ENCODE data around the gene AGR2.
"Not testable (repeated sequence)": the region's sequence is repeated elsewhere in the genome, so short reads cannot be mapped to it uniquely, and the experiment has no call there.

Gene AGR2

DNA sequence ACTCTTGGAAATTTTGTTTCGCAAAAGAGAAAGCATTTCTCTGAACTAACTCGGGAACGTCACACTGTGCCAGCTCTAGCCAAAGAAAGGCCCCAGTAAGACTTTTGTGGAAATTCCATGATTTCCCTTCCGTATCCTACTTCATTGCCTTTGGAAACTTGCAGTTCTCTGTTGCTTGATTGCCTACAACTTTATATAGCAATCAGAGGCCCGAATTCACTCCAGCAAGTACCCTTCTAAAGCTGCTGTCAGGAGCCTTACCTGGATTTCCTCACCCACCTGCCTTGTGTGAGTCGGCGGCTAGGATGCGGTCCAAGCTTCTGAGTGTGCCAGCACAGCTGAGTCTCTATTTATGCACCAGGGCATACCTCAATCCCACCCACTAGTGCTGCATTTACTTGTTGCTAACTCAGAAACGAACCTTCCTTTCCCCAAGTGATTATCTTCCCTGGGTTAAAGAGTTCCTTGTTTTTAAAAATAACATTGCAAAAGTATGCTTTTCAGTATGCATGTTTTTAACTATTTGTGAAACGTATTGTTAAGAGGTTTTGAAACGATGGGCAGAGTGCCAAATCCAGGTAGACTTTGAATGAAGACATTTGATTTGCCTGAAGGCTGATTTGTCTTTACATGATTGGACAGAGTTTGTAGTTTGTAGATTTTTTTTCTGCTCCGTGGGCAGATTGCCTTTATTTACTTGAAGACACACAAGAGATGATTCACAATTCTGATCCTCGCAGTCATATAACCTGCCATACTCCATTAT, at the start of gene AGR2:
Gene AGR2 (minus strand): TSS at position 326 of the 766 bp plus-strand sequence. CDS start 3,203 bp downstream, outside the sequence.
- no peak for DNase-seq (ENCODE audit: low read depth)

DNA sequence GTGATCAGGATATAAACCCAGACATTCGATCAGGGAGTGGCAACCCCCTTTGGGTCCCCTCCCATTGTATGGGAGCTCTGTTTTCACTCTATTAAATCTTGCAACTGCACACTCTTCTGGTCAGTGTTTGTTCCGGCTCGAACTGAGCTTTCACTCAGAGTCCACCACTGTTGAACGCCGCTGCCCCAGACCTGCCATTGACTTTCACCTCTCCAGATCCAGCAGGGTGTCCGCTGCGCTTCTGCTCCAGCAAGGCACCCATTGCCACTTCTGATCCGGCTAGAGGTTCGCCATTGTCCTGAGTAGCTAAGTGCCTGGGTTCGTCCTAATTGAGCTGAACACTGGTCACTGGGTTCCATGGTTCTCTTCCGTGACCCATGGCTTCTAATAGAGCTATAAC, 48.4 kb upstream of the AGR2 start:
- DNase-seq (ENCODE audit: low read depth), result not testable (repeated sequence)

DNA sequence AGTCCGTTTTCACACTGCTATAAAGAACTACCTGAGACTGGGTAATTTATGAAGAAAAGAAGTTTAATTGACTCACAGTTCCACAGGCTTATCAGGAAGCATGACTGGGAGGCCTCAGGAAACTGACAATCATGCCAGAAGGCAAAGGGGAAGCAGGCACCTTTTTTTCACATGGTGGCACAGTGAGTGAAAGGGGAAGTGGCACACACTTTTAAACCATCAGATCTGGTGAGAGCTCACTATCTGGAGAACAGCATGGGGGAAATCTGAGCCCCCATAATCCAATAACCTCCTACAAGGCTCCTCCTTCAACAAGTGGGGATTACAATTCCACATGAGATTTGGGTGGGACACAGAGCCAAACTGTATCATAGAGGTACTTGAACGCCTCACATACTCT, 47.0 kb upstream of the AGR2 start:
- no peak for DNase-seq (ENCODE audit: low read depth)

DNA sequence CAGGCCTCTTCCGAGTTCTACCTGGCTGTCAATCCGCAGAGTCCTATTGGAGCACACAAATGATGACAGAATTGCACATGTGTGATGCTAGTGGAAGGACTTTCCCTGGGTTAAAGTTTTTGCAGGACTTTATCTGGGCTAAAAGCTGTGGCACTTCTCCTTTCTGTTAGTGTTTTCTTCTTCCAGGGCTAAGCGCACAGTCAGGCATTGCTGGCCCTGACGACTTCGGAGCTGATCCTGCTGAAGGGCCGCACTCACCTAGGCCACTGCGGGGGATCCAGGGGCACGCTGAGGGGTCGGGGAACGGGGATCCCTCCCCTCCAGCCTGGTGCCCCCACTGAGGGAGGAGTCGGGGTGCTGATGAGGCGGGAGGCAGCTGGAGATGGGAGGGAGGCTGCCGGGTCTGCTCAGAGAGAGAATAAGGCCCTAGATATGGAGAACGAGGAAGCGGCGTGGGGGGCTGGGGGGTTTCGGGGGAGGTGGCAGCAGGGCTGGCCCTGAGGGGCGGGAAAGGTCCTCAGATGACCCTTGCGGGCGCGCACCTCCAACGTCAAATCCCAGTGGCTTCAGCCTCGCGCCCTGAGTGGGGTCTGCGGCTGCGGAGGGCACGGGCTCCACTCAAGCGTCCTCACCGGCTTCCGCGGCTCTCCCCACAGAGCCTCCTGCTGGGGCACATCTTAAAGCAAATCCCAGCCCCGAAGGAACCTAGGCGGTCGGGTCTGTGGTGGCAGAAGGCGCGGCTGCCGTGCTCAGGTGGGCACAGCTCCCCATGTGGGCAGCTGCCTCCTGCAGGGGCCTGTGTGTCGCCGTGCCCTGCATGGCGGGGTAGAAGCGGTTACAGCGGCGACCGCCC, 46.0 kb upstream of the AGR2 start:
- no peak for DNase-seq (ENCODE audit: low read depth)

DNA sequence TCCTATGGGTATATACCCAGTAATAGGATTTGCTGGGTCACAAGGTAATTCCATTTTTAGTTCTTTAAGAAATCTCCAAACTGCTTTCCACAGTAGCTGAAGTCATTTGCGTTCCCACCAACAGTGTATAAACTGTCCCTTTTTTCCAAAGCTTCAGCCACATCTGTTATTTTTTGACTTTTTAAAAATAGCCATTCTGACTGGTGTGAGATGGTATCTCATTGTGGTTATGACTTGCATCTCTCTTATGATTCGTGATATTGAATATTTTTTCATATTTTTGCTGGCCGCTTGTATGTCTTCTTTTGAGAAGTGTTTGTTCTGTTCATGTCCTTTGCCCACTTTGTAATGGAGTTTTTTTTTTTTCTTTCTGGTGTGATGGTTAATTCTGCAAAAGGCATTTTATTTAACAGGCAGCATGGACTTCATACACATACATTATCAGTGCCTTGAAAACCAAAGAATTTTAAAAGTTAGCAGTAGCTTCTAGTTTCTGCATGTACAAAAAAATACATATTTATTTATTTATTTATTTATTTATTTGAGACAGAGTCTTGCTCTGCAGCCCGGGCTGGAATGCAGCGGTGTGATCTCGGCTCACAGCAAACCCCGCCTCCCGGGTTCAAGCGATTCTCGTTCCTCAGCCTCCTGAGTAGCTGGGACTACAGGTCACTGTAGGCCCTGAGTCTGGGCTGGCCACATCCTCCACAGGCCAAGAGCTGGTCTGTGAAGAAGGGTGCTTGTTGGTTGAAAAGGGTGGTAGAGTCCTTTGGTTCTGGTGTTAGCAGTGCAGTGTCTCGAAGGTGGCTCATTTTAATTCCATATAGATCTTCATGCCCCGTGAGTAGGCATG, 44.7 kb upstream of the AGR2 start:
- no peak for DNase-seq (ENCODE audit: low read depth)

DNA sequence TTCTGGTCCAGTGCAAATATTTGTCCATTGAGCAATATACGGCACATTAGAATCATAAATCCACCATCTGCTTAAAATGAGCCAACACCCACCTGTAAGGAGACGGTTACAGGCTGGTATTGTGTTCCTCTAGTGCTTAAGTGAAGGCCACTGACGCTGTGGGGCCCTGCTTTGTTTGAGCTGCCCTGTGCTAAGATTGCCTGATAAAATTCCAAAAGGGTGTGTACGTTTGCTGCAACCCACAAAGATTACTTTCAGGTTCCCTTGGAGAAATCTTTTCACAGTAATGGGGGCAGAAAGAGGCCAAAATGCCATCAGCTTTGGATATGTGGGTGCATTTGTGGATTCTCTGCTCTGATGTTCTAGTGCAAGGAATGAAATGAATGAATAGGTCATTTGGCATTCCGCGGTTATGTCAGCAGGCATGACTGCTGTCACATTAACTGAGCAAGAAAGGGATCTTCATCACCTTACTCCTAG, 42.6 kb upstream of the AGR2 start:
- DNase-seq (ENCODE audit: low read depth), result no peak

DNA sequence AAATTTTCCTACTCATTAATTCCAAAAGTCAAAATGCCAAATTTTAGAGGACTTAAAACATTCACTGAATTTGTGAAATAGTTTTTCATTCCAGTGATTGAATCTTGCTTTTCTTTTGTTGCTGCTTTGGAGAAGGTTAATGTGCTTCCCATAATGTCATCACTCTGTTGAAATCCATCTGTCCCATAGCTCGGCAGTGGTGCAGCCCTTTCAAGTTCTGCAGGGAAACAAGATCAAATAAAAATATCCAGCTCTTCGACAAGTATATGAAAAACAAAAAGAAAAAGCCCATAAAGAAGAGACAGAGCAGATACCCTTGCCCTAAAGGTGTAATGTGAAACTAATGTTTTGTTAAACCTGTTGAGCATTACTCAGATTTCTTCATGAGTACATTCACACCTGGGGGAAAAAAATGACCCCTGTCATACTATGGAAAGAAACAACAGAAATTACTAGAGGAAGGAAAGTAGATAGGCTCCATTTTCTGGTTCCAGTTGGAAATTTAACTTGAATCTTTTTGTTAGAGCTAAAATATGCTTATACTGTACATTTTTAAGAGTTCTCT, 41.9 kb upstream of the AGR2 start:
- no peak for DNase-seq (ENCODE audit: low read depth)

DNA sequence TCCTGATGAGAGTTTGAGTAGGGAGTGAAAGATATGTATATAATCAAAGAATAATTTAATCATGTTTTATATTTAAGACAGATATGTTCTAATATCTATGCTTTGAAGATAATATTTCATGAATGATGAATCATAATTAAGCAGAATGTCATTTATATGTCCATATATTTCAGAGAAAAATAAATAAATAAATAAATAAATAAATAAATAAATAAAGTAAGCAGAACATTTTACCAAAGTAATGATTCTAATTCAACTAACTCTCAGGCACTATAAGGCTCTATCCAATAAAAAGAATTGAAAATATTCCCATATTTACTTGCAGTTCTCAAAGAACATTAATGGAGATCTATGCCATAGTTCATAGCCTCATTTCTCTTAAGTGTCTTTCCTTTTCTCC, 40.9 kb upstream of the AGR2 start:
- no peak for DNase-seq (ENCODE audit: low read depth)

DNA sequence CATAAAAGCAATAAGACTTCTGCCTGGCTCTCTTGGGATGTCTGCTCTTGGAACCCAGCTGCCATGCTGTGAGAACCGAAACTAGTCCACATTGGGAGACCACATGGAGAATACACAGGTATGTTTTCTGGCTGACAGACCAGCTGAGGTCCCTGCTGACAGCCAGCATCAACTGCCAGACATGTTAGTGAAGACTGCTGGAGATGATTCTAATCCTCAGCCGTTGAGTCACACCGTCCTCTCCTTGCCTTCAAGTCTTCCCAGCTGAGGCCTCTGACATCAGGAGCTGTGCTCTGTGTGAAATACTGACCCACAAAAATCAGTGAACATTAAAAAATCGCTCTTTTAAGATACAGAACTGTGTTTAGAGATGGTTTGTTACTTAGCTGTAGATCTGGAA, 36.9 kb upstream of the AGR2 start:
- DNase-seq (ENCODE audit: low read depth), result no peak

DNA sequence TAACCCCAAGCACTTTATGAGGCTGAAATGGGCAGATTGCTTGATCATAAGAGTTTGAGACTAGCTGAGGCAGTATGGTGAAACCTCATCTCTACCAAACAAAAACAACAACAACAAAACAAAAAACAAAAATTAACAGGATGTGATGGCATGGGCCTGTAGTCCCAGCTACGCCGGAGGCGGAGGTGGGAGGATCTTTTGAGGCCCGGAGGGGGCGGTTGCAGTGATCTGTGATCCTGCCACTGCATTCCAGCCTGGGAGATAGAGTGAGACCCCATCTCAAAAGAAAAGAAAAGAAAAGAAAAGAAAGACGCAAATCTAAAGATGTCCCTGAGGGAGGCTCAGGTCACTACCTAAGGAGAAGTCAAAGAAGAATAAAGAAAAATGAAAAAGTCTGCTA, 35.3 kb upstream of the AGR2 start:
- no peak for DNase-seq (ENCODE audit: low read depth)

DNA sequence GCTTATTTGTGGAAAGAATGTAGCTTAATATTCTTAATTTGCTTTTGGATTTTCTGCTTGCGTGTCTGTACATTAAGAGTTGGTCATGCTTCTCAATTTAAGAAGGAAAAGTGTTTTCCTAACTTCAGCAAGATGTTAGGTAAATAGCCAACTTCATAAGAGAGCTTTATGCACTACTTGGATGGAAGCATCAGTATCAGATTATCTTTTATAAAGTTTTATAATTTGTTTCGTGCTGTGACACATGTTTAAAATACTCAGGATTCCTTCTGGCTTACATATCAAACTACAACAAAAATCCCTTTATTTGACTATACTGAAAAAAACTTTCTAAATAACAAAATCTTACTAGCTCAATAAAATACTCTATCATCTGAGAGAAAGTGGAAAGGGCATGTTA, 34.8 kb upstream of the AGR2 start:
- no peak for DNase-seq (ENCODE audit: low read depth)

DNA sequence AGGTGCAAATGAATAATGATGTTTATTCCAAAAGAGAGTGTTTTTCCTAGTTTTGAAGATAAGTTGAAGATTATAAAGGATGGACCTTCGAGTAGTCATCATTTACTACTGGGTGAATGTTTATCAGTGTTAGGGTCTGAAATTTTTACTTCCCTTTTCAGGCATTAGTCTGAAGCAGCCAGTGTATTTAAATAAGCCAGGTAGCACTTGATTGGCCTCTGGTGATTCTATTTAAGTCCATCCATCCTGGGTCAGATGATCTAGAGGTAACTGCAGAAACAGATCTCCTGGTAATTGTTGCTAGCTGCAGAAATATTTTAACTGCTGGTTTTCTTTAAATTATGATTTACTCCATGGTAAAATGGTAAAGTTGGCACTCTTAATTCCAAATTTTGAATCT, 34.1 kb upstream of the AGR2 start:
- DNase-seq (ENCODE audit: low read depth), result no peak

DNA sequence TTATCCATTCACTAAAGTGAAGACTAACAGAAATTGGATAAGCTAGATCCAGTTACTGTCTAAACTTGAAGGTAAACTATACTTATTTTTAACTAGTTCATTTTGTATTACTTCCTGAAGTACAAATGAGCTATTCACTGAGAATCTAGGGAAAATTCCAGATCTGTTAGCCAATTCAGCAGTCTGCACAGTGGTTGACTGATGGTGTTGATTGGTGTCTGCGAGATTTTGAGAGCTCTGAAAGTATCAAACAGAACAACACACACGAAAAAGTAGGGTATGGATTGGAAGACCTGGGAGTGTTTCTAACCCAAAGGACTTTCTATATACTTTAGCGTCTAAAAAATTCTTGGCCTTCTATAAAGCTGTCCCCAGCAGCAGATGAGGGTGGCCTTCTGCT, 33.6 kb upstream of the AGR2 start:
- DNase-seq (ENCODE audit: low read depth), result no peak

DNA sequence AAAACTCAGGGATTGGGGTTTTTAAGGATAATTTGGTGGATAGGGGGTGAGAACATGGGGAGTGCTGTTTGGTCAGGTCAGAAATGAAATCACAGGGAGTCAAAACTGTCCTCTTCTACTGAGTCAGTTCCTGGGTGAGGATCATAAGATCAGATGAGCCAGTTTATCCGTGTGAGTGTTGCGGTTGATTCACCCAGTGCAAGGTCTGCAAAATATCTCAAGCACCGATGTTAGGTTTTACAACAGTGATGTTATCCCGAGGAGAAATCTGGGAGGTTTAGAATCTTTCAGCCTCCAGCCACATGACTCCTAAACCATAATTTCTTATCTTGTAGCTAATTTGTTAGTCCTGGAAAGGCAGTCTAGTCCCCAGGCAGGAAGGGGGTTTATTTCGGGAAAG, 31.7 kb upstream of the AGR2 start:
- no peak for DNase-seq (ENCODE audit: low read depth)

DNA sequence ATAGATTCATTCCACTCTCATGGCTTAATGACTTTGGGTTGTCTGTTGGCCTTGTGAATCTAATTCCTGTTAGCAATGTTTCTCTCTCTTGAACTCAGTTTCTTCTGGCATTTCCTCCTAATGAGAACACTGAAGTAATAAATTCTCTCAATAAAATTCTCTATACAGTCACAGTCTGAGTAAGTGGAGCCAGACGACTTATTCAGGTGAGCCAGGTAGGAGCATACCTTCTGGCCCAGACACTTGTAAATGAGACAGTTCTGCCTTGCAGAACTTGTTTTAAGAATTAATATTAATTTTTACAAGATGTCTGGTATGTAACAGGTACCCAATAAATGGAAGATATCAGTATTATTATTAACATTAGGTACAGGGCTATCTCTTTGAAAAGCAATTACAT, 28.6 kb upstream of the AGR2 start:
- DNase-seq (ENCODE audit: low read depth), result no peak

DNA sequence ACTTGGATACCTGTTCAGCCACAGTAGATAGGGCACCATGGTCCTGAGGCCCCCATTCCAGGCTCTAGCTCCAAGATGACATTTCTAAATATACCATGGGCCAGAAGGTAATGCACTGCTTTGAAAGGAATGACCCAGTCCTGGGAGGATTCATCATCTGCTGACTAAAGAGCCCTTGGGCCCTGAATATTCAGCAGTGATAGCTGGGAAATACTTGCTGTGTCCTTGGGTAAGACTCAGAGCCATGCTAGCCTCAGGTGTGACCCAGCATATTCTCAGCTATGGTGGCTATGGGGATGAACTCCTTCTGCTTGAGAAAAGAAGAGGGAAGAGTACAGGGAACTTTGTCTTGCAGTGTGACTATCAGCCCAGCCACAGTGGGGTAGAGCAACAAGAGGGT, 21.3 kb upstream of the AGR2 start:
- no peak for DNase-seq (ENCODE audit: low read depth)

DNA sequence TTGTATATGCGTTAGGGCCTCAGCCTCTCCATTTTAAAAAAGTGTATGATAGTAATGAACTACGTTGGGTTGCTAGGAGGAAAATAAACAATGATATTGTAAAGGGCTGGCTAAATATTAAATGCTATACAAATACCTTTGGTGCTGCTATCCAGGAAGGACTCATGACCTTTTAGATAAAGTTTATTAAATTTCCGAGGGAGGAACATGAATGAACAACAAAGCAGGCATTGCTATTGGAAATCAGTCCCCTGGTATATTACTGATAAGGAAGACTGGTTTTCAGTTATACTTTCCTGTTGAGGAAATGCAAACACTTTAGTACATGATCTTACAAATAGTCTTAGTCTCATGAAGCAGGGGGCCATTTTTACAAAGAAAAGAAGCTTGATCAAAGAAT, 17.2 kb upstream of the AGR2 start:
- no peak for DNase-seq (ENCODE audit: low read depth)

DNA sequence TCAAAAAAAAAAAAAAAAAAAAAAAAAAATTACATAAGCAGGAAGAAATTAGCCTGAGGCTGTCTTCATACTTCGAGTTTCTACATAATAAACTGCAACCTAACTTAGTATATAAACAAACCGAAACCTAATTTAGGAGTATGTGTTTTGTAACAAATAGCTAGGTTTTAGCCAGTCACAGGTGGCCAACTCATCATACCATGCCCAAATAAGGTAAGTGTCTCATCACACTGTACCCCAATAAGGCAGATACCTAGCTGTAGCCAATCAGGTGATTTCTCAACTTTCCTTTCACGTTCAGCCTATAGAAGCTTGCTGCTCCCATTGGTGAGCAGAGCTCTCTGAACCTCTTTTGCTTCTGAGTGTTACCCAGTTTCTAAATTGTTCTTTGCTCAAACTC, 13.9 kb upstream of the AGR2 start:
- DNase-seq (ENCODE audit: low read depth), result no peak

DNA sequence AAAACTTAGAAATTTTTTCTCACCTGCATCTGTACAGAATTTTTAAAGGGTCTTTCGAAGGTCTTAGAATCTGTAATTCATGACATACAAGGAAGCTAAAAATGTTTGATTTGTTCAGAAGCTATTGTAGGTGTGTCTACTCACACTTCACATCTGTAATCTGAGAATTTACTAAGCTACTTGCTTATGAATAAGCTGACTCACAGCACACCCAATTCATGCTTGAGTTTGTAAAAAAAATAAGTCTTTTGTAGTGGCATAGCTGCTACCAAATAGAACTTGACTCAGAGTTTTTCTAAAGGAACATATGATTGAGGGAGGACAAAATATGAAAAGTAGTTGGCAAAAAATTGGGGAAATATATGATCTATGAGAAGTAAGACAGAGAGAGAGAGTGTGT, 12.7 kb upstream of the AGR2 start:
- no peak for DNase-seq (ENCODE audit: low read depth)

DNA sequence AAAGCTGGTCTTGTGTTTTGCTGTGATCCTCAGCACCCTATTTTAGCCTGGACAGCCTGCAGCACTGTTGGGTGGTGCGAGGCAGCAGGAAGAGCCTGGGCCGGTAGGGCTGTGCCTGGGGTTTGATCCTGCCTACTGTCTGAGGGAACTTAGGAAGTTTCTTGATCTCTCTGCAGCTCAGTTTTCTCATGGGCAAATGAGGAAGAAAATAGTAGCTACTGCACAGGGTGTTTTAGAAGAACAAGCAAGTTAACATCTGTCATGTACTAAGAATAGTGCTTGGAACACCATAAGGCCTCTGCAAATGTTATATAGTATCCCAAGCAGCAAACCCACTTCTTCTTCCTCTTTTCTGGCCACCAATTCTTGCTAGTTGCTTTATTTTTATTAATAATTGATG, 12.0 kb upstream of the AGR2 start:
- no peak for DNase-seq (ENCODE audit: low read depth)

DNA sequence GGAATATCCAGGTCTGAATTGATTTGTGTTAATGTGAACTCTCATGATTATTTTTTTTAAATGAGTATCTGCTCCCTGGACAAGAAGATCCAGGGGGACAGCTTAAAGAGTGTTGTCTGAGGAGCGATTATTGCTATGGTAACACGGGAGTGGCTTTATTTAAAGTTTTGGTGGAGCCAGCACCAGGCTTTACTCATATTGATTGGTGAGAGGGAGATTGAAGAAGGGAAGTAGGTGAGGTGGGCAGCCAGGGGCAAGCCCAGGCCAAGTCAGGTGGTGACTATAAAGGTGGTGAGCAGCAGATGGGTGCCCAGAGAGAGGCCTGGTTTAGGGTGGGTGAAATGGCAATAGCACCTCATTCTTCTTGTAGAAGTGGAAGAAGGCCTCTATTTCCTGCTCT, 10.2 kb upstream of the AGR2 start:
- no peak for DNase-seq (ENCODE audit: low read depth)

DNA sequence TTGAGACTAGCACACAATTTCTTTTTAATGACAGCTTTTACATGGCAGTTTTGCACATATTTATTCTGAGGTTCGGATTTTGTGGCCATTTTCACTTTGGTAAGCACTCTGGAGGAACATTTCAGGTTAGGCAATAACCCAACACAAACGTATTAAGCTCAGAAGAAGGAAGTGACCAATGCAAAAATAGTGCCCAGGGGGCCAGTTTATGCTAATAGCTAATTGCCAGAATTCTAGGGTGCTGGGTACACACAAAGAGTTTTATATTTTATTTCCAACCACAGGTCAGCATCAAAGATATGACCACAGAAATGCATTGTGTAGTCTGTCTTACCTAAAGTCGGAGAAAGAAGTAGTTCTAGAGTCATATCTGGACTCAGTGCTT, 8.4 kb upstream of the AGR2 start:
- no peak for DNase-seq (ENCODE audit: low read depth)
